GM12873 (cell line): ENCODE results near the gene SHKBP1.

Experiments
- TF ChIP-seq, protein P1 (sequence below): IDR thresholded peaks from 2 replicates; pipeline ENCODE4 v1.5.1; 2012; ENCODE audit warnings: low read depth, mild to moderate bottlenecking, moderate library complexity, low read length, control low read depth; ENCODE audit not compliant: insufficient read depth; ENCODE audit errors: missing control alignments

Gene SHKBP1

DNA sequence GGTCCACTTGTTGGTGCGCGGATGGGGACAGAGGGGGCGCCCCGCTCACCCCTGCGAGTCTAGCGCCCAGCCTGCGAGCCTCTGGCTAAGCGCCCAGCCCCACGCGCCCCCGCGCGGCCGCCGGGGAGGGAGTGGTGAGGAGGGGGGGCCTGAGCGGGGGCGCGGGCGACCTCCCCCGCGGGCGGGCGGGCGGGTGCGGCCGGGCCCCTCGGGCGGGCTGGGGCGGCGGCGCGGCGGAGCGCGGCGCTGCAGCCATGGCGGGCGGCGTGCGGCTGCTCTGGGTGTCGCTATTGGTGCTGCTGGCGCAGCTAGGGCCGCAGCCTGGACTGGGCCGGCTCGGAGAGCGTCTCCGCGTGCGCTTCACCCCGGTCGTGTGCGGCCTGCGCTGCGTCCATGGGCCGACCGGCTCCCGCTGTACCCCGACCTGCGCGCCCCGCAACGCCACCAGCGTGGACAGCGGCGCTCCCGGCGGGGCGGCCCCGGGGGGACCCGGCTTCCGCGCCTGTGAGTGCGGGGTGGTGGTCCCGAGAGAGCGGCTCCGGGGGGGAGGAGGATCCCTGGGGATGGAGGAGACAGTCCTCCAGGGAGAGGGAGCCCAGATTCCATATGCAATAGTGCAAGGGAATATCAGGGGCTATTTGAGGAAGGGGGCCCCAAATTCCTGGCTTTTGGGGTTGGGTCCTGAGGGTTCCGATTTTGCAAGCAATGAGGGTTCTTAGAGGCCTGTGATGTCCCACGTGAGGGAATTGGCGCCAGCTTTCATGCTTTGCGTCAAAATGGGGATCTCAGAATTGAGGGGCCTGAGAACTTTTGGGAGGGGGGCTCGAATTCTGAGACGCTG lies 24.7 kb downstream of the SHKBP1 start, which contains the start of gene LTBP4:
TSS of gene LTBP4 (plus strand) at position 236 of the 841 bp plus-strand sequence. CDS start at position 255, 19 bp downstream.
- TF ChIP-seq, protein P1, sequence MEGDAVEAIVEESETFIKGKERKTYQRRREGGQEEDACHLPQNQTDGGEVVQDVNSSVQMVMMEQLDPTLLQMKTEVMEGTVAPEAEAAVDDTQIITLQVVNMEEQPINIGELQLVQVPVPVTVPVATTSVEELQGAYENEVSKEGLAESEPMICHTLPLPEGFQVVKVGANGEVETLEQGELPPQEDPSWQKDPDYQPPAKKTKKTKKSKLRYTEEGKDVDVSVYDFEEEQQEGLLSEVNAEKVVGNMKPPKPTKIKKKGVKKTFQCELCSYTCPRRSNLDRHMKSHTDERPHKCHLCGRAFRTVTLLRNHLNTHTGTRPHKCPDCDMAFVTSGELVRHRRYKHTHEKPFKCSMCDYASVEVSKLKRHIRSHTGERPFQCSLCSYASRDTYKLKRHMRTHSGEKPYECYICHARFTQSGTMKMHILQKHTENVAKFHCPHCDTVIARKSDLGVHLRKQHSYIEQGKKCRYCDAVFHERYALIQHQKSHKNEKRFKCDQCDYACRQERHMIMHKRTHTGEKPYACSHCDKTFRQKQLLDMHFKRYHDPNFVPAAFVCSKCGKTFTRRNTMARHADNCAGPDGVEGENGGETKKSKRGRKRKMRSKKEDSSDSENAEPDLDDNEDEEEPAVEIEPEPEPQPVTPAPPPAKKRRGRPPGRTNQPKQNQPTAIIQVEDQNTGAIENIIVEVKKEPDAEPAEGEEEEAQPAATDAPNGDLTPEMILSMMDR = no peak

DNA sequence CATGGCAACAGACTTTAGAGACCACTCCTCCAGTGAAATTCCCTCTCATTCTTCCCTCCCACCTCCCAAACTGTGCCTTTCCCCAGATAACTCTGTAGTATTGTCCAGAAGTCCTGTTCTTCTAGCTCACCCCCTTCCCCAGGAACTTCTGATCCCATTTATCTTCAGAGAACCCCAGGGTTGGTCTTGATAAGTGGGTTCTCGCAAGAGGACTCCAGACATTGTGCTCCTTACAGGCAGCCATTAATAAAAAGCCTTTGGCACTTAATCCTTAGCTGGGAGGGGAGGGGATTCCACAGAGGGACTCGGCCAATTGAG lies 26.4 kb downstream of the SHKBP1 start:
- TF ChIP-seq, protein P1 = no peak

DNA sequence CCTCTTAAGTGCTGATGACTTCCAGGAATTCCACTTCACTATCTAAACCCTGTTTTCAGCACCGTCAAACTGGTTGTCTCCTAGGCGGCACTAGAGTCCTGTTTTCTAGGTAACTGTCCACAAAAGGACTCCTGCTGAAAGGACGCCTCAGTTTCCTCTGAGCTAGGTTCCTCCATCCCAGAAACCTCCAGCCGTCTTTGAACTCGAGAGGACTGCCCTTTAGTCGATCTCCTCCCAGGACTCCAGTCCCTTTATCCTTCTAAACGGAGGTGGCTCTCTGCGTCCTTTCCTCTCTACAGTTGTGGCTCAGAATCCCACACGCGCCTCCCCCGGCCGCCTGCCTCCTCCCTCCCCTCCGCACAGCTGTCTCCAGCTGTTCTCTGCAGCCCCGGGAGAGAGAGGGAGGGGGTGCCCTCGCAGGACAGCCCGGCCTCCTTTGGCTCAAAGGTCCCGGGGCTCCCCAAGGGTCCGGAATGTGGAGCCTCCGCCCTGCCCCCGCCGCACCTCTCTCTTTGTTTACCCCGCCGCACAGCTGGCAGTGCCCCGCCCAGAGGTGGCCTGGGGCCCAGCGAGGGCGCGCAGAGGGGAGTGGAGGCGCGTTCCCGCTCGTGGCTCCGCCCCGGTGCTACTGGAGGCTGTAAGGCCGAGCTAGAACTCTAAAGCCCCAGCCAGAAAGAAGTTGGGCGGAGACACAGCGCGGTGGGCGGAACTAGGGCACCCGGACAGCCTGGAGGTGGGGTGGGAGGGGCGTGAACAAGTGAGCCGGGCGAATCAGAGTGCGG lies 26.9 kb downstream of the SHKBP1 start:
- TF ChIP-seq, protein P1 = no peak

DNA sequence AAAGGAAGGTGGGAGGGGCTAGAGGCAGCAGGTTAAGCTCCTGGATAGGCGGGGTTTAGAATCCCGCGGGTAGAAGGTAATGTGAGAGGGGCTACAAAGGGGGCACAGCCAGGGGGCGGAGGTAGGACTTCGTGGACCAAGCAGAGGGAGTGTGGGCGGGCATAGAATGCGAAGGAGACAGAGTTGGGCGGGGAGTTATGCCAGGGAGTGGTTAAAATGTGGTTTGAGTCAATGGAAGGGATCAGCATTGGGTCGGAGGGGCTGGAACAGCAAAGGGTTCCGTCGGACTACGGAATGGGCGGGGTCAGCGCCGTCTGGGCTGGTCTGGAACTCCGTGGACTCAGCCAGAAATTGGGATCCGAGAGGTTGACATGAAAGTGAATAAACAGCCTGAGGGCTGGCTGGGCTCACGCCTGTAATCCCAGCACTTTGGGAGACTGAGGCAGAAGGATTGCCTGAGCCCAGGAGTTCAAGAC lies 27.5 kb downstream of the SHKBP1 start:
- TF ChIP-seq, protein P1 = no peak

DNA sequence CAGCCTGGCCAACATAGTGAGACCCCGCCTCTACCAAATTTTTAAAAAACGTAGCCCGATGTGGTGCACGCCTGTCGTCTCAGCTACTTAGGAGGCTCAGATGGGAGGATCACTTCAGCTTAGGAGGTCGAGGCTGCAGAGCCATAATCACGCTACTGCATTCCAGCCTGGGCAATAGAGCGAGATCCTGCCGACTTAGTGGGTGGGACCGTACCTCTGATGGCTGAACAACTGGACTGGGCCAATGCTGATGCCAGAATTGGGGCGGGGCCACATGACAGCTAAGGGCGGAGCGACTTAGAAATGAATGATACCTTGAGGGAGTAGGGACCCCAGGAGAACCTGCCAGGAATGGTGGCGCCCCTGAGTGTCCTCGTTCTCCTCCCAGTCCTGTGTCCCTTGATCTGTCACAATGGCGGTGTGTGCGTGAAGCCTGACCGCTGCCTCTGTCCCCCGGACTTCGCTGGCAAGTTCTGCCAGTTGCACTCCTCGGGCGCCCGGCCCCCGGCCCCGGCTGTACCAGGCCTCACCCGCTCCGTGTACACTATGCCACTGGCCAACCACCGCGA lies 28.1 kb downstream of the SHKBP1 start:
- TF ChIP-seq, protein P1 = no peak

DNA sequence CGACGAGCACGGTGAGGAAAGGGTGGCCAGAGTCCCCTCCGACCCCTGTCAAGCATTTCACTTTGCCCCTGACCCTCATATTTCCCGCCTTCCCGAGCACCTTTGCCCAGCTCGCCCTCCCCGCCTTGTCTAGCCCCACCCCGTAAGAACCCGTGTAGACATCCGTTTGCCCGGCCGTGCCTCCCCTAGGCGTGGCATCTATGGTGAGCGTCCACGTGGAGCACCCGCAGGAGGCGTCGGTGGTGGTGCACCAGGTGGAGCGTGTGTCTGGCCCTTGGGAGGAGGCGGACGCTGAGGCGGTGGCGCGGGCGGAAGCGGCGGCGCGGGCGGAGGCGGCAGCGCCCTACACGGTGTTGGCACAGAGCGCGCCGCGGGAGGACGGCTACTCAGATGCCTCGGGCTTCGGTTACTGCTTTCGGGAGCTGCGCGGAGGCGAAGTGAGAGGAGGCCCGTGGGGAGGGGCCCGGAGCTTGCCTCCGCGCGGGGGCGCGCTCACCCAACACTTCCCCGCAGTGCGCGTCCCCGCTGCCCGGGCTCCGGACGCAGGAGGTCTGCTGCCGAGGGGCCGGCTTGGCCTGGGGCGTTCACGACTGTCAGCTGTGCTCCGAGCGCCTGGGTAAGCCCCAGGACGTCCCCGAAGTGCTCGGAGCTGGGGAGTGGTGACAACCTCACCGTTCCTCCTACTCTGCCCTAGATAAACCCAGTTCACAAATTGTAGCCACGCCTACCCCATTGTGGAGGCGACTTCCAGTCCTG lies 28.7 kb downstream of the SHKBP1 start:
- TF ChIP-seq, protein P1 = peak; percentile 34
